Peyer's patch (tissue), 4 donors: ENCODE data around the gene GAK.

Experiments used
- CTCF ChIP-seq, 6 experiments: fragments of 450-650 bp in 4 of 6; fragments of 200-600 bp in 2 of 6; sonication (generic) in 1 of 6; IDR thresholded peaks; one replicate each; pipeline ENCODE4 v1.5.1; 2017 to 2019; ENCODE audit warnings: antibody characterized with exemption in 6 of 6, mild to moderate bottlenecking in 3 of 6, moderate library complexity in 1 of 6
- POLR2A ChIP-seq, 2 donors: fragments of 450-650 bp; IDR thresholded peaks; one replicate each; pipeline ENCODE4 v1.5.1; 2017; ENCODE audit warnings: antibody characterized with exemption in 2 of 2, mild to moderate bottlenecking in 2 of 2, moderate library complexity in 2 of 2

GRCh38 chr4:845836-846251 lies 86.3 kb downstream of the GAK start:
- TF ChIP-seq CTCF (IDR thresholded peaks at IDR 0.05) = no peak
- no peak for TF ChIP-seq POLR2A (IDR thresholded peaks at IDR 0.05)
